ENCODE results near the gene OR4K2.
"Not testable (repeated sequence)": the region's sequence is repeated elsewhere in the genome, so short reads cannot be mapped to it uniquely, and the experiment has no call there.

DNA sequence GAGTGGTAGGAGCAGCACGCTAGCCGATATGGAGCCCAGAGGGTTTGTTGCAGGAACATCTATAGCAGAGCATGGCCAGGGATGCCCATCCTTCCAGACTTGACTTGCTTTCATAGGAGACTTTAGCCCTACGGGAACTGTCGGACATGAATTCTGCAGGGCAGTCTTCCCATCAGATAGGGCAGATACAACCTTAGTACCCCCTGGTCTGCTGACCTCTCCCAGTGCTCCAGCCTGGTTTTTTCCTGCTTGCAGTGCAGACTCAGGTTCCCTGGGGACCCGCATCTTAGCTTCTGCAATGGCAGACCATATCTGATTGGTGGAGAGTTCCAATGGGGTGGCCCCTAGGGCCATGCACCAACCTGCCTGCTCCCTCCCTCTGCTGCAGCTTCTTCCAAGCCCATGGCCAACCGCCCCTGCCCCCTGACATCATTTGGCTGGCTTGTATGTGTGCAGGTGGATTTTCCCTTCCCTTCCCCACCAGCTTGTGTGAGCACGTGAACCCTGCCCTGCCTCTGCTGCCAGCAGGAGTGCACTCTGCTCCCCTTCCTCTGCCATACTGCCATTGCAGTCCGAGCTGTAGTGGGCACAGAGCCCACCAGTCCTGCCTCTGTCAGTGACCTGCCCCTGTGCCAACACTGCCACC lies 40.6 kb upstream of the OR4K2 start:
- not testable (repeated sequence) for TF ChIP-seq CTCF (IDR thresholded peaks at IDR 0.05; ENCODE audit: insufficient read depth, low read length); POLR2AphosphoS5 (IDR thresholded peaks at IDR 0.05; ENCODE audit: low read depth)

Data from HL-60 (cell line).